Activated CD4-positive, alpha-beta memory T cell treated with anti-CD3 and anti-CD28 coated beads, Interleukin-2, amount 10 ng/mL, durations not matched to agents 7 days and 5 days (primary cell): ENCODE results near the gene CDC42. TPM values are rescaled to one million over a fixed set of nuclear protein-coding genes. Genes with fewer than 3 reads are reported as not detected.

Experiments
- total RNA-seq, 2 experiments: library from RNA; stranded (reverse); gene quantifications; one replicate each; pipeline ENCODE4 v1.2.3, GENCODE V29; 2021

Gene CDC42
- total RNA-seq, 2 experiments from 2014 or later: 377 to 388 TPM

Other genes with a start within 250 kb of the CDC42 start
- gene LDLRAD2, start 240.4 kb upstream of the CDC42 start, total RNA-seq: not detected
- 1 to 10 TPM; 1.0 to 1.2 TPM for gene HSPG2, start 115.4 kb upstream of the CDC42 start, total RNA-seq
- gene CELA3B, start 75.7 kb upstream of the CDC42 start, total RNA-seq: not detected
- not detected for gene CELA3A, start 51.1 kb upstream of the CDC42 start, total RNA-seq
- not detected for gene WNT4, start 90.4 kb downstream of the CDC42 start, total RNA-seq